ENCODE results near the gene TBX1. TPM values are rescaled to one million over a fixed set of nuclear protein-coding genes. Genes with fewer than 3 reads are reported as not detected.

The TBX1 gene
- 1 to 10 TPM in 2 of 8 experiments, under 1 TPM in 5, not detected in 1; 0.23 to 1.9 (median 0.57) TPM for total RNA-seq

DNA sequence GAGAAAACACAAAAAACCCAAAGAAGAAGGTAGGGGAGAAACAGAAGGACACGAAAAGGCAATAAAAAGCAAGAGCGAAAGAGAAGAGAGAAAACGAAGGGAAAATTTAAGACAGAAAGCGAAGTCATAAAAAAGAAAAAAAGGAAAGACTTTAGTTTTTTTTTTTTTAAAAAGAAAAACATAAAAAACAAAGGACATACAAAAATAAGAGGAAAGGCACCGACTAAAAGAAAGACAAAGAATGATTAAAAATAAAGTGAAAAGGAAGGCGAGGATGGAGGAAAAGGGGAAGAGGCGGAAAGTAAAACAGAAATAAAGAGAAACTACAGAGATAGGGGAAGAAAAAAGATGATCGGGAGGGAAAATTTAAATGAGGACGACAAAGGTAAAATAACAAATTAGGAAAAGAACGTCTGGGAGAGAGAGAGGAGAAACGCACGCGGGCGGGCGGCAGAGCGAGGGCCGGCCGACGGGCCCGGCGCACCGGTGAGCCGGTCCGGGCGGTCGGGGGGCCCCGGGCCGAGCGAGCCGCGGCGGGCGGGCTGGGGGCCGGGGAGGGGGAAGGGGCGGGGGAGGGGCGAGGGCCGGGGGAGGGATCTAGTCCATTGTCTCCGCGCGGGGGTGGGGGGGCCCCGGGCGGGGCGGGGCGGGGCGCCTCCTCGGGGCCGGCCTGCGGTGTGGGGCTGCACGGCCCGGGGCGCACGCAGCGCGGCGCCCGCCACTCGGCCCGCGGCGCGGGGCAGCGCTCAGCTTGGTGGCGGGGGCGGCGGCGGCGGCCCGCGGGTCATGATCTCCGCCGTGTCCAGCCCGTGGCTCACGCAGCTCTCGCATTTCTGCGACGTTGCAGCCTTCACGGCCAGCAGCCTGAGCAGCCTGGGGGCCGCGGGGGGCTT is at the start of gene TBX1:
TBX1 (plus strand) TSS at position 721 of the 893 bp plus-strand sequence; CDS start at position 787, 66 bp downstream.
- no peak within 1 kb of the TSS for H3K27ac ChIP-seq
- in situ Hi-C loops (cut with MboI; ENCODE audit: low pct_unique_long_range_greater_than_20kb in 2 of 9, low sequenced_read_pairs in 9 of 9, unreplicated experiment in 9 of 9), result no loop called here
- peaks cover 6 to 12% of the 10 kb centered on the region in 2 donors for H3K4me1 ChIP-seq (replicated peaks in 1 of 2)
- 4 to 16% (median 8%) methylated on average over 8 to 27 of the region's 79 CpGs for WGBS, 10 experiments
- peak within 1 kb of the TSS; percentile 16 to 26 (median 23) for H3K4me3 ChIP-seq
- peak in 6 of 8 experiments; percentile 3 to 55 (median 34) for ATAC-seq (replicated peaks in 6 of 8)

GRCh38 chr22:19713245-19713644 is 47.3 kb upstream of the TBX1 start:
- Histone ChIP-seq H3K4me3 (no peak overlapping the region), H3K27ac (no peak overlapping the region), H3K4me1 (replicated peaks in 1 of 2) (peaks cover 11 to 21% of the 10 kb centered on the region in 2 donors)
- 73 to 100% (median 95%) methylated on average over 1 to 6 of the region's 13 CpGs; no CpG with 5 or more reads in 4 of the 10 experiments for WGBS, 10 experiments
- ATAC-seq (replicated peaks in 6 of 8), result no peak
- in situ Hi-C loops (cut with MboI; ENCODE audit: low pct_unique_long_range_greater_than_20kb in 2 of 9, low sequenced_read_pairs in 9 of 9, unreplicated experiment in 9 of 9), result loop anchor here in 1 of 9 experiments (25.0 kb wide), 1 partner anchor 199 kb away; no protein-coding TSS in a partner anchor

DNA sequence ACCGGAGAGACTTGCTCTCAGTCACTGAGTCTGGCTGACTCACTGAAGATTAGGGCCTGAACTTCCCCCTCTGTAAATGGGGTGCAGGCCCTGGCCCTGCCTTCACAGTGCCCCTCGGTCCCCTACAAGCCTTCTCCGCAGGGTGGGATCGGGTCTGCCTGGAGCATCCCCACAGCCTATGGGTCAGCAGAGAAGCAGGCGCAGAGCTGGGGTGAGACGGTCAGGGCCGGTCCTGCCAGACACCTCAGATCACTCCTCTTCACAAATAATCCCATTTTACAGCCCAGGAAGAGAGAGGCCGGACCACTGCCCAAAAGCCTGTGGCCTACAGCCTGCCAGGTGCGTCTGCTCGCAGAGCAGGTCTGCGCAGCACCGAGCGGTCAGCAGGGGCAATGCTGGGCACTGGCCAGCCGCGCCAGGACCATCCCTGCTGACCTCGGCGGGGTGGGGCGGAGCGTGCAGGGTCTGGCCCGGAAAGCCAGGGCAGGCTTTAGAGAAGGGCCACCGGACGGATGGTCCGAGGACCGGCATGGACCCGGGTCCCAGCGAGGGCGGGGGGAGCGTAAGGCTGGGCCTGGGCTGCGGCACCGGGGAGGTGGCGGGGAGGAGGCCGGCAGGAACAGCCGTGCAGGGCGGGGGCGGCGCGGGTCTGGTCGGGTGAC is 46.8 kb upstream of the TBX1 start:
- Histone ChIP-seq H3K4me1 (replicated peaks in 1 of 2) (peaks cover 16 to 26% of the 10 kb centered on the region in 2 donors), H3K27ac (peak overlapping the region; percentile 9 to 40), H3K4me3 (peak overlapping the region; percentile 40 to 90 (median 66))
- in situ Hi-C loops (cut with MboI; ENCODE audit: low pct_unique_long_range_greater_than_20kb in 2 of 9, low sequenced_read_pairs in 9 of 9, unreplicated experiment in 9 of 9), result loop anchor here in 1 of 9 experiments (25.0 kb wide), 1 partner anchor 199 kb away; no protein-coding TSS in a partner anchor
- peak; percentile 2 to 44 (median 22) for ATAC-seq (replicated peaks in 6 of 8)
- WGBS, 10 experiments, result 40 to 88% (median 45%) methylated on average over 1 to 14 of the region's 38 CpGs; no CpG with 5 or more reads in 5 of the 10 experiments

DNA sequence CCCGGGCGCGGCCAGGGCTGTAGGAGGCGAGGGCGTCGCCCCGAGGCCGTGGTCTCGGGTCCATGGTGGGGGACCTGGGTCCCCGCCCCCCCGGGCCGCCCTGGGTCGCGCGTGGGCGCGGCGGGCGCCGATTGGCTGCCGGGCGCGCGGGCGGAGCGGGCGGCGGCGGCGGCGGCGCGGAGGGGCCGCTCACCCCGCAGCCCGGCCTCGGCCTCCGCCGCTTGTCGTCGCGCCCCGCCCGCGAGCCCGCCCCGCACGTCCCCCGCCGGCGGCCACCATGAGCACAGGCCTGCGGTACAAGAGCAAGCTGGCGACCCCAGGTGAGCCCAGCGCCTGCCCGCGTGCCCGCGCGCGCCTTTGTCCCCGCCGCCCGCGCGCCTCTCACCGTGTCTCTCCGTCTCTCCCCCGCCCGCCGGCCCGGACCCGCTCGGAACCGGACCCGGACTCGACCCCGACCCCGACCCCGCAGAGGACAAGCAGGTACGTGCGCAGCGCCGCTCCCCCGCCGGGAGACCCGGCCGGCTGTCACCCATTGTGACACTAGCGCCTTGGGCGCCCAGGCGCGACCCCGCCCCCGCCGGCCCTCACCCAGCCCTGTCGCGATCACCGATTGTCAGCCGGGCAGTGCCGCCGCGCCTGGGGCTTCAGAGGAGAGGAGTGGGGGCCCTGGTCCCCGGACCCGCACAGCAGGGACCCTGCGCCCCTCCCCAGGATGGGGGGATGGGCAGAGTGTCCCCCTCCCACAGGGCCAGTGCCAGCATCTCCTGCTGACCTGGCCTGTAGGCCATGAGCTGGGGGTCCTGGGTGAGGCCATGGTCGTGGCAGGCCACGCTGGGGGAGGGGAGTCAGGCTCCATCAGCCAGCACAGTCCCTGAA is 46.0 kb upstream of the TBX1 start, which contains the start of gene SEPTIN5:
SEPTIN5 (plus strand) TSS at position 192 of the 876 bp plus-strand sequence; CDS start at position 278, 86 bp downstream.
- Histone ChIP-seq H3K27ac (peak within 1 kb of the TSS; percentile 9 to 40), H3K4me3 (peak within 1 kb of the TSS; percentile 40 to 90 (median 66)), H3K4me1 (replicated peaks in 1 of 2) (peaks cover 20 to 23% of the 10 kb centered on the region in 2 donors)
- ATAC-seq (replicated peaks in 6 of 8), result peak; percentile 4 to 56 (median 34)
- in situ Hi-C loops (cut with MboI; ENCODE audit: low pct_unique_long_range_greater_than_20kb in 2 of 9, low sequenced_read_pairs in 9 of 9, unreplicated experiment in 9 of 9), result loop anchor here in 1 of 9 experiments (25.0 kb wide), 1 partner anchor 198 kb away; no protein-coding TSS in a partner anchor
- no CpG with 5 or more reads among the region's 106 CpGs for WGBS, 10 experiments

GRCh38 chr22:19715188-19715930 is 45.2 kb upstream of the TBX1 start:
- Histone ChIP-seq H3K4me3 (peak overlapping the region; percentile 40 to 90 (median 66)), H3K4me1 (replicated peaks in 1 of 2) (peaks cover 20 to 23% of the 10 kb centered on the region in 2 donors), H3K27ac (peak overlapping the region in 1 of 2 donors; percentile 40)
- in situ Hi-C loops (cut with MboI; ENCODE audit: low pct_unique_long_range_greater_than_20kb in 2 of 9, low sequenced_read_pairs in 9 of 9, unreplicated experiment in 9 of 9), result loop anchor here in 1 of 9 experiments (25.0 kb wide), 1 partner anchor 197 kb away; no protein-coding TSS in a partner anchor
- ATAC-seq (replicated peaks in 6 of 8), result no peak
- 72 to 83% methylated on average over 1 to 2 of the region's 4 CpGs; no CpG with 5 or more reads in 8 of the 10 experiments for WGBS, 10 experiments

GRCh38 chr22:19716041-19716828 is 44.3 kb upstream of the TBX1 start:
- Histone ChIP-seq H3K4me1 (replicated peaks in 1 of 2) (peaks cover 22 to 24% of the 10 kb centered on the region in 2 donors), H3K4me3 (no peak overlapping the region), H3K27ac (no peak overlapping the region)
- in situ Hi-C loops (cut with MboI; ENCODE audit: low pct_unique_long_range_greater_than_20kb in 2 of 9, low sequenced_read_pairs in 9 of 9, unreplicated experiment in 9 of 9), result loop anchor here in 1 of 9 experiments (25.0 kb wide), 1 partner anchor 196 kb away; no protein-coding TSS in a partner anchor
- no peak for ATAC-seq (replicated peaks in 6 of 8)
- 38 to 100% (median 90%) methylated on average over 2 to 6 of the region's 11 CpGs; no CpG with 5 or more reads in 5 of the 10 experiments for WGBS, 10 experiments

DNA sequence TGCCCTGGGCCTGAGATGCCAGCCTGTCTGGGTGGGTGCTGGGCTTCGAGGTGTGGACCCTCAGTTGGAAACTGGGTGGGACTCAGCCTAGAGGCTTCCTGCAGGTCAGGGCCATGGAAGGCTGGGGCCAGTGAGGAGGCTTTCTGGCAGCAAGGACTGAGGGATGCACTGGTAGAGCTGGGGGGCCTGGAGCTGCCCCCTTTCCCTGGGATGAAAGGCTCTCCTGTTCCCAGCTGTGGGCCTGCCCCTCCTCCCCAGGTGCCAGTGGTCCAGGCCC is 43.8 kb upstream of the TBX1 start:
- WGBS, 10 experiments, result 100% methylated on average over 1 of the region's 1 CpG; no CpG with 5 or more reads in 9 of the 10 experiments
- Histone ChIP-seq H3K27ac (no peak overlapping the region), H3K4me1 (replicated peaks in 1 of 2) (peaks cover 27 to 29% of the 10 kb centered on the region in 2 donors), H3K4me3 (no peak overlapping the region)
- in situ Hi-C loops (cut with MboI; ENCODE audit: low pct_unique_long_range_greater_than_20kb in 2 of 9, low sequenced_read_pairs in 9 of 9, unreplicated experiment in 9 of 9), result loop anchor here in 1 of 9 experiments (25.0 kb wide), 1 partner anchor 196 kb away; no protein-coding TSS in a partner anchor
- ATAC-seq (replicated peaks in 6 of 8), result no peak

GRCh38 chr22:19717181-19717580 is 43.4 kb upstream of the TBX1 start:
- no peak for ATAC-seq (replicated peaks in 6 of 8)
- in situ Hi-C loops (cut with MboI; ENCODE audit: low pct_unique_long_range_greater_than_20kb in 2 of 9, low sequenced_read_pairs in 9 of 9, unreplicated experiment in 9 of 9), result loop anchor here in 1 of 9 experiments (25.0 kb wide), 1 partner anchor 195 kb away; no protein-coding TSS in a partner anchor
- Histone ChIP-seq H3K4me1 (replicated peaks in 1 of 2) (peaks cover 31 to 33% of the 10 kb centered on the region in 2 donors), H3K4me3 (no peak overlapping the region), H3K27ac (no peak overlapping the region)
- WGBS, 10 experiments, result 60 to 100% (median 75%) methylated on average over 1 to 2 of the region's 9 CpGs; no CpG with 5 or more reads in 6 of the 10 experiments

DNA sequence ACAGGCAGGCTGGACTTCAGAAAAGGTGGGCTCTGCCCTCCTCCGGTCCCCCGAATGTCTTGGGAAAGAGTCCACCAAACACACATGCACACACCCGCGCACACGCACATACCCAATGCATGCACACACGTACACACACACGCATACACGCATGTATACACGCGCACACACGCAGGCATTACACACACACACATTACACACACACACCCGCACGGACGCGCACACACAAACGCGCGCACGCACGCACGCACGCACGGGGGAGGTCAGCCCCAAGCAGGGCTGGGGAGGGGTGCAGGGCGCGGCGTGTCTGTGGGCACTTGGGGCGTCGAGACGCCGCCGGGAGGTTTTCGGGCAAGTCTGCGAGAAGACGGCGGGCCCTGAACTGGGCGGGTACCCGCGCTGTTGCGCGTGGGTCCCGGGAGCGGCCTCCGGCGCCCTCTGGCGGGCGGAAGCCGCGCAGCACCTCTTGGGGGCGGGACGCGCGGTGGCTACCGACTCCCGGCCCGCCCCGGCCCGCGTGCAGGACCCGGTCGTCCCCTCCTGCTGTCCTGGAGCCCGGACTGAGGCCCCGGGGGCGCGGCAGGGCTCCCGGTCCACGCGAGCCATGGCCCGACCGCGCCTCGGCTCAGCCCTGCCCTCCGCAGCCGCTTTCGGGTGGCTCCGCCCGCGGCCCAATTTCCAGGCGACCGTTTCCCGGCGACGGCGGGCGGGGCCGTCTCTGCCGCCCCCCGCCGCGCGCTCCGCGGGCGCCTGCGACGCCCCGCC is 42.7 kb upstream of the TBX1 start:
- peak; percentile 62 to 87 (median 68) for ATAC-seq (replicated peaks in 6 of 8)
- Histone ChIP-seq H3K4me3 (peak overlapping the region; percentile 32 to 52 (median 33)), H3K4me1 (replicated peaks in 1 of 2) (peaks cover 38 to 40% of the 10 kb centered on the region in 2 donors), H3K27ac (no peak overlapping the region)
- in situ Hi-C loops (cut with MboI; ENCODE audit: low pct_unique_long_range_greater_than_20kb in 2 of 9, low sequenced_read_pairs in 9 of 9, unreplicated experiment in 9 of 9), result loop anchor here in 1 of 9 experiments (25.0 kb wide), 1 partner anchor 194 kb away; no protein-coding TSS in a partner anchor
- WGBS, 10 experiments, result 10 to 80% methylated on average over 1 to 2 of the region's 96 CpGs; no CpG with 5 or more reads in 8 of the 10 experiments

- peak in 2 of 8 experiments; percentile 0 to 2 for ATAC-seq (replicated peaks in 6 of 8)
- peak overlapping the region in 1 of 2 donors; percentile 3 for H3K27ac ChIP-seq
- WGBS, 10 experiments, result 20% methylated on average over 1 of the region's 70 CpGs; no CpG with 5 or more reads in 9 of the 10 experiments
- H3K4me3 ChIP-seq, result peak overlapping the region; percentile 32 to 52 (median 33)
- H3K4me1 ChIP-seq (replicated peaks in 1 of 2), result peaks cover 45 to 47% of the 10 kb centered on the region in 2 donors
- in situ Hi-C loops (cut with MboI; ENCODE audit: low pct_unique_long_range_greater_than_20kb in 2 of 9, low sequenced_read_pairs in 9 of 9, unreplicated experiment in 9 of 9), result loop anchor here in 1 of 9 experiments (25.0 kb wide), 1 partner anchor 194 kb away; no protein-coding TSS in a partner anchor
Observed at GRCh38 chr22:19718456-19719049, 42.0 kb upstream of the TBX1 start.

All from motor neuron (in vitro differentiated cells).